Ishikawa (cell line): ENCODE results near the gene CCDC138.

ENCODE experiments used
- CEBPB ChIP-seq: IDR thresholded peaks from 2 replicates; pipeline ENCODE4 v1.6.1; 2012
- CREB1 ChIP-seq: IDR thresholded peaks from 2 replicates; pipeline ENCODE4 v1.6.1; 2012; ENCODE audit warnings: low read depth
- EGR1 ChIP-seq: IDR thresholded peaks from 2 replicates; pipeline ENCODE4 v1.6.1; 2012
- EP300 ChIP-seq: IDR thresholded peaks from 2 replicates; pipeline ENCODE4 v1.6.1; 2012; ENCODE audit warnings: borderline replicate concordance
- FOXM1 ChIP-seq: IDR thresholded peaks from 2 replicates; pipeline ENCODE4 v1.6.1; 2012; ENCODE audit warnings: low read depth, borderline replicate concordance
- MAX ChIP-seq: IDR thresholded peaks from 2 replicates; pipeline ENCODE4 v1.6.1; 2012
- NFIC ChIP-seq: IDR thresholded peaks from 2 replicates; pipeline ENCODE4 v1.6.1; 2012
- RAD21 ChIP-seq: IDR thresholded peaks from 2 replicates; pipeline ENCODE4 v1.6.1; 2012; ENCODE audit warnings: low read depth
- REST ChIP-seq: IDR thresholded peaks from 2 replicates; pipeline ENCODE4 v1.6.1; 2012; ENCODE audit warnings: low read depth, mild to moderate bottlenecking
- TAF1 ChIP-seq: IDR thresholded peaks from 2 replicates; pipeline ENCODE4 v1.6.1; 2012; ENCODE audit warnings: low read depth, mild to moderate bottlenecking
- TCF12 ChIP-seq: IDR thresholded peaks from 2 replicates; pipeline ENCODE4 v1.6.1; 2012; ENCODE audit warnings: low read depth
- TEAD4 ChIP-seq: IDR thresholded peaks from 2 replicates; pipeline ENCODE4 v1.6.1; 2012
- USF1 ChIP-seq: IDR thresholded peaks from 2 replicates; pipeline ENCODE4 v1.6.1; 2012
- YY1 ChIP-seq: IDR thresholded peaks from 2 replicates; pipeline ENCODE4 v1.6.1; 2012; ENCODE audit warnings: low read depth
- ZBTB7A ChIP-seq: IDR thresholded peaks from 2 replicates; pipeline ENCODE4 v1.6.1; 2012; ENCODE audit warnings: low read depth

Gene CCDC138

GRCh38 chr2:108911401-108911800 is 124.8 kb downstream of the CCDC138 start:
- TF ChIP-seq REST (no peak), EP300 (no peak), CEBPB (no peak), EGR1 (no peak)

GRCh38 chr2:108911807-108912628 is 125.4 kb downstream of the CCDC138 start:
- TF ChIP-seq EGR1 (no peak), EP300 (no peak), YY1 (no peak), RAD21 (no peak), CEBPB (no peak), MAX (no peak), FOXM1 (no peak), NFIC (no peak), CREB1 (no peak), REST (no peak), USF1 (no peak), TAF1 (no peak), TCF12 (no peak), TEAD4 (no peak), ZBTB7A (no peak)

- TF ChIP-seq RAD21 (no peak), USF1 (no peak), EP300 (no peak), FOXM1 (no peak), YY1 (no peak), EGR1 (no peak), TCF12 (no peak), TEAD4 (no peak), CREB1 (no peak), CEBPB (no peak), REST (no peak), MAX (no peak), TAF1 (no peak), ZBTB7A (no peak), NFIC (no peak)
Observed at GRCh38 chr2:108912629-108912902, 126.0 kb downstream of the CCDC138 start.

GRCh38 chr2:108916122-108916795 is 129.7 kb downstream of the CCDC138 start:
- no peak for TF ChIP-seq EP300
- TF ChIP-seq ZBTB7A, result no peak
- TF ChIP-seq FOXM1, result no peak
- TF ChIP-seq RAD21, result no peak
- TF ChIP-seq CEBPB, result no peak
- TF ChIP-seq TAF1, result no peak
- TF ChIP-seq YY1, result no peak
- TF ChIP-seq TCF12, result no peak
- TF ChIP-seq MAX, result no peak
